WTC11 (cell line): Measurements from ENCODE around the gene ADAMTSL5. TPM values are rescaled to one million over a fixed set of nuclear protein-coding genes. Genes with fewer than 3 reads are reported as not detected.
"Not testable (repeated sequence)": the region's sequence is repeated elsewhere in the genome, so short reads cannot be mapped to it uniquely, and the experiment has no call there.

Experiments used
- ATAC-seq: fragments of 200-7000 bp; cut with Tn5 transposase; 2 replicates; pipeline ENCODE4 v1.10.0; 2021; ENCODE audit warnings: mild to moderate bottlenecking, moderate library complexity
- CTCF ChIA-PET: fragments of 300-600 bp; sonication (Branson Sonifier 250); formaldehyde crosslinking; loops from one replicate; lab custom pipeline; 2021; ENCODE audit warnings: antibody characterized with exemption; lab: Charles Lee
- POLR2A ChIA-PET: fragments of 350-600 bp; sonication (Branson Sonifier 250); formaldehyde crosslinking; loops from one replicate; lab custom pipeline; 2021; ENCODE audit warnings: antibody characterized with exemption; lab: Charles Lee
- DNase-seq: peaks from one replicate; pipeline ENCODE4 v3.0.0; 2021; ENCODE audit warnings: low spot score
- H3K27ac Mint-ChIP-seq: 2 replicates; pipeline ENCODE4 v1.8.0; 2021; ENCODE audit warnings: mixed read lengths
- H3K27me3 Mint-ChIP-seq: 2 replicates; pipeline ENCODE4 v1.8.0; 2021; ENCODE audit warnings: low read depth, mild to moderate bottlenecking, moderate library complexity, mixed read lengths
- H3K36me3 Mint-ChIP-seq: 2 replicates; pipeline ENCODE4 v1.8.0; 2021; ENCODE audit warnings: mixed read lengths
- H3K4me1 Mint-ChIP-seq: 2 replicates; pipeline ENCODE4 v1.8.0; 2022; ENCODE audit warnings: mixed read lengths
- H3K4me3 Mint-ChIP-seq: 2 replicates; pipeline ENCODE4 v1.8.0; 2021; ENCODE audit warnings: mild to moderate bottlenecking, moderate library complexity, mixed read lengths
- H3K9me3 Mint-ChIP-seq: 2 replicates; pipeline ENCODE4 v1.8.0; 2021; ENCODE audit warnings: mixed read lengths
- HMGA2 ChIP-seq: fragments of 250-450 bp; sonication (Bioruptor Pico); IDR thresholded peaks from 2 replicates; pipeline ENCODE4 v1.4.0; 2021; ENCODE audit warnings: mild to moderate bottlenecking, moderate library complexity
- NFATC4 ChIP-seq: fragments of 250-450 bp; sonication (Bioruptor Pico); IDR thresholded peaks from 2 replicates; pipeline ENCODE4 v1.9.0; 2021; ENCODE audit warnings: mild to moderate bottlenecking
- NFE2L1 ChIP-seq: sonication (generic); formaldehyde crosslinking; IDR thresholded peaks from 2 replicates; pipeline ENCODE4 v1.8.1; 2023; ENCODE audit warnings: missing genetic modification reagents
- NR2C2 ChIP-seq: sonication (generic); formaldehyde crosslinking; IDR thresholded peaks from 2 replicates; pipeline ENCODE4 v1.8.0; 2022; ENCODE audit warnings: mild to moderate bottlenecking, missing genetic modification reagents
- TEAD4 ChIP-seq: sonication (generic); formaldehyde crosslinking; IDR thresholded peaks from 2 replicates; pipeline ENCODE4 v1.8.0; 2022; ENCODE audit warnings: mild to moderate bottlenecking, missing genetic modification reagents
- ZNF121 ChIP-seq: sonication (generic); formaldehyde crosslinking; IDR thresholded peaks from 2 replicates; pipeline ENCODE4 v1.8.0; 2023; ENCODE audit warnings: missing genetic modification reagents
- ZNF219 ChIP-seq: sonication (generic); formaldehyde crosslinking; IDR thresholded peaks from 2 replicates; pipeline ENCODE4 v1.8.0; 2023; ENCODE audit warnings: missing genetic modification reagents, mild to moderate bottlenecking, borderline replicate concordance
- ZNF317 ChIP-seq: sonication (generic); formaldehyde crosslinking; IDR thresholded peaks from 2 replicates; pipeline ENCODE4 v1.8.1; 2023; ENCODE audit warnings: low read depth, mild to moderate bottlenecking, moderate library complexity, missing genetic modification reagents, borderline replicate concordance
- total RNA-seq: library from RNA; stranded (reverse); gene quantifications from 3 replicates; pipeline ENCODE4 v1.2.3, GENCODE V29; 2021
- TF ChIP-seq, protein P1 (sequence below): fragments of 250-450 bp; sonication (Bioruptor Pico); IDR thresholded peaks from 2 replicates; pipeline ENCODE4 v1.9.0; 2021; ENCODE audit warnings: mild to moderate bottlenecking, borderline replicate concordance
- TF ChIP-seq, protein P2 (sequence below): fragments of 250-450 bp; sonication (Bioruptor Pico); IDR thresholded peaks from 2 replicates; pipeline ENCODE4 v1.9.0; 2021; ENCODE audit warnings: moderate library complexity, mild to moderate bottlenecking, inconsistent platforms, borderline replicate concordance
- TF ChIP-seq, protein P3 (sequence below): fragments of 250-450 bp; sonication (Bioruptor Pico); IDR thresholded peaks from 2 replicates; pipeline ENCODE4 v2.1.2; 2022; ENCODE audit warnings: mild to moderate bottlenecking, moderate library complexity
- TF ChIP-seq, protein P4 (sequence below): sonication (generic); formaldehyde crosslinking; IDR thresholded peaks from 2 replicates; pipeline ENCODE4 v1.8.0; 2022; ENCODE audit warnings: mild to moderate bottlenecking, missing genetic modification reagents
- TF ChIP-seq, protein P5 (sequence below): sonication (generic); formaldehyde crosslinking; IDR thresholded peaks from 2 replicates; pipeline ENCODE4 v1.8.0; 2022; ENCODE audit warnings: missing genetic modification reagents

The ADAMTSL5 gene
- total RNA-seq, 1 experiment from 2014 or later: 1.5 TPM

DNA sequence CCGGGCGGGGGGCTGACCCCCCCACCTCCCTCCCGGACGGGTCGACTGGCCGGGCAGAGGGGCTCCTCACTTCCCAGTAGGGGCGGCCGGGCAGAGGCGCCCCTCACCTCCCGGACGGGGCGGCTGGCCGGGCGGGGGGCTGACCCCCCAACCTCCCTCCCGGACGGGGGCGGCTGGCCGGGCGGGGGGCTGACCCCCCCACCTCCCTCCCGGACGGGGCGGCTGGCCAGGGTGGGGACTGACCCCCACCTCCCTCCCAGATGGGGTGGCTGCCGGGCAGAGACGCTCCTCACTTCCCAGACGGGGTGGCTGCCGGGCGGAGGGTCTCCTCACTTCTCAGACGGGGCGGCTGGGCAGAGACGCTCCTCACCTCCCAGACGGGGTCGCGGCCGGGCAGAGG lies 13.6 kb downstream of the ADAMTSL5 start:
- H3K4me3 Mint-ChIP-seq, H3K27ac Mint-ChIP-seq, H3K4me1 Mint-ChIP-seq, DNase-seq, H3K9me3 Mint-ChIP-seq, ATAC-seq, H3K36me3 Mint-ChIP-seq, CTCF ChIA-PET, POLR2A ChIA-PET: not testable (repeated sequence)
- H3K27me3 Mint-ChIP-seq: peaks cover 21% of the 10 kb centered on the region

DNA sequence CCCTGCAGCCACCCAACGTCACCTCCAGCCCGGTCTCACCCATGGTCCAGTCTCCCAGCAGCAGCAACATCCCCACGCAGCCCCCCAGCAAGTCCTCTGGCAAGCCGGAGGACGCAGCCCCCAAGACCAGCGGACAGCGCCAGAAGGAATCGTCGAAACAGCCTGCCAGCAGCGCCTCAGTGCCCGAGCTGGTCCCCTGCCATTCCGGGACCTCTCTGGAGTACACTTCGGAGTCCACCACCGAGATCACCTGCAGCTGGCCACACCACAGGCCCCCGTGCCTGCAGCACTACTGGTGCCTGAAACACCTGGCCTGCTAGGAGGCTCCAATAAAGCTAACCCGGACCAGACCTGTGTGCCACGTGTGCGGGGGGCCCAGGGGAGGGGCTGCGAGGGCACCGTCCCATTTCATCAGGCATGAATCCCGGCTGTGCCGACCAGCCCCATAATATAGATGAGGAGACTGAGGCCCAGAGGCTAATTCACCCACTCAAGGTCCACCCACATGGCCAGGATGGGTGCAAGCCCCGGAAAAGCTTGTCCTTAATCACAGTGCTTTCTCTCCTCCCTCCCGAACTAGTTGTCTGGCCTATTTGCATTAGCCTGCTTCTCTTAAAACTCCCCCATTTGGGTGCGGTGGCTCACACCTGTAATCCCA lies 15.1 kb downstream of the ADAMTSL5 start:
- no peaks in the 10 kb centered on the region for H3K9me3 Mint-ChIP-seq
- ATAC-seq: no peak
- no peak overlapping the region for H3K4me3 Mint-ChIP-seq
- H3K36me3 Mint-ChIP-seq: peaks cover 5% of the 10 kb centered on the region; the same call in 1 of the 2 replicates
- no peak for DNase-seq
- H3K4me1 Mint-ChIP-seq: no peaks in the 10 kb centered on the region
- peaks cover 18% of the 10 kb centered on the region for H3K27me3 Mint-ChIP-seq
- H3K27ac Mint-ChIP-seq: no peak overlapping the region
- ChIA-PET CTCF (interaction anchor here (0.7 kb wide), 2 partner anchors 42 to 846 kb away, joined by 3 read pairs; no protein-coding TSS in a partner anchor), POLR2A (no interaction called here)
- TF ChIP-seq NFATC4 (no peak), ZNF121 (CRISPR knock-in tag) (no peak), ZNF219 (no peak), HMGA2 (no peak), TEAD4 (CRISPR knock-in tag) (no peak), NFE2L1 (no peak), NR2C2 (CRISPR knock-in tag) (no peak), ZNF317 (CRISPR knock-in tag) (no peak)
- TF ChIP-seq, protein P1, sequence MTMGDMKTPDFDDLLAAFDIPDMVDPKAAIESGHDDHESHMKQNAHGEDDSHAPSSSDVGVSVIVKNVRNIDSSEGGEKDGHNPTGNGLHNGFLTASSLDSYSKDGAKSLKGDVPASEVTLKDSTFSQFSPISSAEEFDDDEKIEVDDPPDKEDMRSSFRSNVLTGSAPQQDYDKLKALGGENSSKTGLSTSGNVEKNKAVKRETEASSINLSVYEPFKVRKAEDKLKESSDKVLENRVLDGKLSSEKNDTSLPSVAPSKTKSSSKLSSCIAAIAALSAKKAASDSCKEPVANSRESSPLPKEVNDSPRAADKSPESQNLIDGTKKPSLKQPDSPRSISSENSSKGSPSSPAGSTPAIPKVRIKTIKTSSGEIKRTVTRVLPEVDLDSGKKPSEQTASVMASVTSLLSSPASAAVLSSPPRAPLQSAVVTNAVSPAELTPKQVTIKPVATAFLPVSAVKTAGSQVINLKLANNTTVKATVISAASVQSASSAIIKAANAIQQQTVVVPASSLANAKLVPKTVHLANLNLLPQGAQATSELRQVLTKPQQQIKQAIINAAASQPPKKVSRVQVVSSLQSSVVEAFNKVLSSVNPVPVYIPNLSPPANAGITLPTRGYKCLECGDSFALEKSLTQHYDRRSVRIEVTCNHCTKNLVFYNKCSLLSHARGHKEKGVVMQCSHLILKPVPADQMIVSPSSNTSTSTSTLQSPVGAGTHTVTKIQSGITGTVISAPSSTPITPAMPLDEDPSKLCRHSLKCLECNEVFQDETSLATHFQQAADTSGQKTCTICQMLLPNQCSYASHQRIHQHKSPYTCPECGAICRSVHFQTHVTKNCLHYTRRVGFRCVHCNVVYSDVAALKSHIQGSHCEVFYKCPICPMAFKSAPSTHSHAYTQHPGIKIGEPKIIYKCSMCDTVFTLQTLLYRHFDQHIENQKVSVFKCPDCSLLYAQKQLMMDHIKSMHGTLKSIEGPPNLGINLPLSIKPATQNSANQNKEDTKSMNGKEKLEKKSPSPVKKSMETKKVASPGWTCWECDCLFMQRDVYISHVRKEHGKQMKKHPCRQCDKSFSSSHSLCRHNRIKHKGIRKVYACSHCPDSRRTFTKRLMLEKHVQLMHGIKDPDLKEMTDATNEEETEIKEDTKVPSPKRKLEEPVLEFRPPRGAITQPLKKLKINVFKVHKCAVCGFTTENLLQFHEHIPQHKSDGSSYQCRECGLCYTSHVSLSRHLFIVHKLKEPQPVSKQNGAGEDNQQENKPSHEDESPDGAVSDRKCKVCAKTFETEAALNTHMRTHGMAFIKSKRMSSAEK (CRISPR knock-in tag): no peak
- TF ChIP-seq, protein P2, sequence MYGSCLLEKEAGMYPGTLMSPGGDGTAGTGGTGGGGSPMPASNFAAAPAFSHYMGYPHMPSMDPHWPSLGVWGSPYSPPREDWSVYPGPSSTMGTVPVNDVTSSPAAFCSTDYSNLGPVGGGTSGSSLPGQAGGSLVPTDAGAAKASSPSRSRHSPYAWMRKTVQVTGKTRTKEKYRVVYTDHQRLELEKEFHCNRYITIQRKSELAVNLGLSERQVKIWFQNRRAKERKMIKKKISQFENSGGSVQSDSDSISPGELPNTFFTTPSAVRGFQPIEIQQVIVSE: no peak
- TF ChIP-seq, protein P3, sequence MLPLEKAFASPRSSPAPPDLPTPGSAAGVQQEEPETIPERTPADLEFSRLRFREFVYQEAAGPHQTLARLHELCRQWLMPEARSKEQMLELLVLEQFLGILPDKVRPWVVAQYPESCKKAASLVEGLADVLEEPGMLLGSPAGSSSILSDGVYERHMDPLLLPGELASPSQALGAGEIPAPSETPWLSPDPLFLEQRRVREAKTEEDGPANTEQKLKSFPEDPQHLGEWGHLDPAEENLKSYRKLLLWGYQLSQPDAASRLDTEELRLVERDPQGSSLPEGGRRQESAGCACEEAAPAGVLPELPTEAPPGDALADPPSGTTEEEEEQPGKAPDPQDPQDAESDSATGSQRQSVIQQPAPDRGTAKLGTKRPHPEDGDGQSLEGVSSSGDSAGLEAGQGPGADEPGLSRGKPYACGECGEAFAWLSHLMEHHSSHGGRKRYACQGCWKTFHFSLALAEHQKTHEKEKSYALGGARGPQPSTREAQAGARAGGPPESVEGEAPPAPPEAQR (CRISPR knock-in tag): no peak
- TF ChIP-seq, protein P4, sequence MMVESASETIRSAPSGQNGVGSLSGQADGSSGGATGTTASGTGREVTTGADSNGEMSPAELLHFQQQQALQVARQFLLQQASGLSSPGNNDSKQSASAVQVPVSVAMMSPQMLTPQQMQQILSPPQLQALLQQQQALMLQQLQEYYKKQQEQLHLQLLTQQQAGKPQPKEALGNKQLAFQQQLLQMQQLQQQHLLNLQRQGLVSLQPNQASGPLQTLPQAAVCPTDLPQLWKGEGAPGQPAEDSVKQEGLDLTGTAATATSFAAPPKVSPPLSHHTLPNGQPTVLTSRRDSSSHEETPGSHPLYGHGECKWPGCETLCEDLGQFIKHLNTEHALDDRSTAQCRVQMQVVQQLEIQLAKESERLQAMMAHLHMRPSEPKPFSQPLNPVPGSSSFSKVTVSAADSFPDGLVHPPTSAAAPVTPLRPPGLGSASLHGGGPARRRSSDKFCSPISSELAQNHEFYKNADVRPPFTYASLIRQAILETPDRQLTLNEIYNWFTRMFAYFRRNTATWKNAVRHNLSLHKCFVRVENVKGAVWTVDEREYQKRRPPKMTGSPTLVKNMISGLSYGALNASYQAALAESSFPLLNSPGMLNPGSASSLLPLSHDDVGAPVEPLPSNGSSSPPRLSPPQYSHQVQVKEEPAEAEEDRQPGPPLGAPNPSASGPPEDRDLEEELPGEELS (CRISPR knock-in tag): no peak
- TF ChIP-seq, protein P5, sequence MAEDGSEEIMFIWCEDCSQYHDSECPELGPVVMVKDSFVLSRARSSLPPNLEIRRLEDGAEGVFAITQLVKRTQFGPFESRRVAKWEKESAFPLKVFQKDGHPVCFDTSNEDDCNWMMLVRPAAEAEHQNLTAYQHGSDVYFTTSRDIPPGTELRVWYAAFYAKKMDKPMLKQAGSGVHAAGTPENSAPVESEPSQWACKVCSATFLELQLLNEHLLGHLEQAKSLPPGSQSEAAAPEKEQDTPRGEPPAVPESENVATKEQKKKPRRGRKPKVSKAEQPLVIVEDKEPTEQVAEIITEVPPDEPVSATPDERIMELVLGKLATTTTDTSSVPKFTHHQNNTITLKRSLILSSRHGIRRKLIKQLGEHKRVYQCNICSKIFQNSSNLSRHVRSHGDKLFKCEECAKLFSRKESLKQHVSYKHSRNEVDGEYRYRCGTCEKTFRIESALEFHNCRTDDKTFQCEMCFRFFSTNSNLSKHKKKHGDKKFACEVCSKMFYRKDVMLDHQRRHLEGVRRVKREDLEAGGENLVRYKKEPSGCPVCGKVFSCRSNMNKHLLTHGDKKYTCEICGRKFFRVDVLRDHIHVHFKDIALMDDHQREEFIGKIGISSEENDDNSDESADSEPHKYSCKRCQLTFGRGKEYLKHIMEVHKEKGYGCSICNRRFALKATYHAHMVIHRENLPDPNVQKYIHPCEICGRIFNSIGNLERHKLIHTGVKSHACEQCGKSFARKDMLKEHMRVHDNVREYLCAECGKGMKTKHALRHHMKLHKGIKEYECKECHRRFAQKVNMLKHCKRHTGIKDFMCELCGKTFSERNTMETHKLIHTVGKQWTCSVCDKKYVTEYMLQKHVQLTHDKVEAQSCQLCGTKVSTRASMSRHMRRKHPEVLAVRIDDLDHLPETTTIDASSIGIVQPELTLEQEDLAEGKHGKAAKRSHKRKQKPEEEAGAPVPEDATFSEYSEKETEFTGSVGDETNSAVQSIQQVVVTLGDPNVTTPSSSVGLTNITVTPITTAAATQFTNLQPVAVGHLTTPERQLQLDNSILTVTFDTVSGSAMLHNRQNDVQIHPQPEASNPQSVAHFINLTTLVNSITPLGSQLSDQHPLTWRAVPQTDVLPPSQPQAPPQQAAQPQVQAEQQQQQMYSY (CRISPR knock-in tag): no peak
